GM21528 (cell line): ENCODE measurements around the gene ERC2.

ENCODE experiments used
- ATAC-seq: cut with Tn5 transposase; IDR thresholded peaks from one replicate; pipeline ENCODE4 v1.9.1; 2021; ENCODE audit warnings: mild to moderate bottlenecking, moderate library complexity; ENCODE audit not compliant: unreplicated experiment, low FRiP score

Gene ERC2

DNA sequence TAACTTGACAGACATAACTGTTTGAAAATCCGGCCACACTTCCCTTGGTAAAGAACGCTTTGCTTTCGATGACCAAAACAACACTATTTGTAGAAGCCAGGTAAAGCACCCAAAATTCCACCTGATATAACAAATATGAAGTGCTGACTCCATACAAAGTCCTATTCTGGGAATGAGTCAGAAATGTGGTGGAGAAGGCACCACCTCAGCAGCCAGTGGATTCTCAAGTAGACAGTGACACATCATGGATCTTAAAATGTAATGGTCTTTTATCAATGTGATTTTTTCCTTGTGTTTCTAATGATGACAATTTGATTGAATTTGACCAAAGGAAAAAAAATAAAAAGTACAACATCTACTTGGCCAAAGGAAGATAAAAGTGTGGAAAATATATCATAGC is 846.2 kb downstream of the ERC2 start:
- ATAC-seq = no peak

- ATAC-seq = no peak
Measured at GRCh38 chr3:55621648-55622047, 846.6 kb downstream of the ERC2 start.

GRCh38 chr3:55621026-55621422 is 847.2 kb downstream of the ERC2 start:
- no peak for ATAC-seq

DNA sequence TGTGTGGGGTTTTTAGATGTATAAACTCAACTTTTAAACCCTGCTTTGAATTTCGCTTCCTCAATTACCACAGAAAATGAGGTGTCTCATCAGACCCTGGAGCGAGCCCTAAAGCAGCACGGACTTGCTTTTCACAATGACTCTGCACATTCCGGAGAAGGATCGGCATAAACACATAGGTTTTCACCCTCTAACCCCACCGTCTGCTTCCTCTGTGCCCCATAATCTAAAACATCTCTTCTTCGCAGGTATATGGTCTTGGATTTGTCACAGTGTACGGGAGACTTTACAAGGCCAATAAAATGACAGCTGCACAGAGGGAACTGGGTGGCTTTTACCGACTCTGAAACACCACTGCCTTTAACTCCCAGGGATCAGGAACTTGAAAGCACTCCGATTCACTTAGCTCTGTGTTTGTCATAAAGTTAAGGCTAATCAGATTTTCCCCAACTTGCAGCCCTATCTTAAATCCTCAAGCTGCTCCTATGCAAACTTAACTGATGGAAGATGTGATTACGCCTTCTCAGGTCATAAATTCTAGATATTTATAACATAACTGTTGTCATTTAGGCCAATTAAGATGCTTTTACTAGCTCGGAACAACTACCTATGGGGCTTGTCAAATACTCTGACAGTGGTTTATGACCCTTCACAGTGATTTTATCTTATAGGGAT is 847.8 kb downstream of the ERC2 start:
- no peak for ATAC-seq

DNA sequence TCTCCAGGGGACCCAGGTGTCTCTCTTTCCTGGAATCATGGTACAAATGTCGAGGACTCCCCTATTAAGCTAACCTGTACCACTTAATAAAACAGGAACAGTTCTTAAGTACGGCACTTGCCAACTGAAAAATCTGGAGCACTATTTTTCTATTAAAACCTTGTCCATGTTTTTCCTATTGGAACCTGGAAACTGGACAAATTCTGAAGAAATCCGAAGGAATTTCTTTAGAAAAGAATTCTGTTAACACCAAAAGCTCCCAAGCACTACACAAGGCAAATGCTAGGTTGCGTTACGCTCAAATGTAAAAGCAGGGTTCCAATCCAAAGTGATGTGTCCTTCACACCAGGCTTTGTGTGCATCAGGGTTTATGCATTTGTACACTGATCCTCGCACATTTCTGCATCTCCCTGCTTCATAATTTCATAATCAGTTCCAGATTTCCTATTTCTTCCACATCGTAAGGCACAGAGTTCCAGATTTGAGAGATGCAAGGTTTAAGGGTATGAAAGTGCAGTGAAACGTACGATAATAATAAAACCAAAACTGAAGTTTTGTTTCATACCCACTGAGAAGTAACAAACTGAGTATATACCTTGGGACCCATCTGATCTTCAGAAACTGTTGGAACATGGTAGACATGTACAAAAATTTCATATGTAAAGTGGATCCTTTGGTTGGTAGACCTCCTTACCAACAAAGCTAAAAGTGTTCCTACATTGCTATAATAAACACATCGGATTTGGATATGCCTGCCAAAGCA is 849.0 kb downstream of the ERC2 start:
- no peak for ATAC-seq

DNA sequence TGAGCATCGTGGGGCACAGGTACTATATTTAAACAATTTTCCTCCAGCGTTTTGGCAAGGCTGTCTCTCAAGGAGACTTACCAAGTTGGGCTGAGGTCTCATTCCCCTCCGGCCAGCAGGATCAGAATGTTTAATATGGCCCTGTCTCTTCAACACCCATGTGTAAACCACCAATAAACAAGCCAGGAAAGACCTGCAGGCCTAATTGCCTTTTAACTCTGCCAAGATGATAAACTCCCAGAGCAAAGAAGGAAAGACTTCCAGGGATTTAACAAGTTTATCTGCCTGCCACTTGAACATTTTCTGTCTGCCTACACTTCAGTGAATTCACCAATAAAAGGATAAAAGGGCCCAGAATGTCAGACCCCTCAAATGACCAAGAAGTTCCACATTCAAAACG is 850.9 kb downstream of the ERC2 start:
- ATAC-seq = no peak

GRCh38 chr3:55616803-55617202 is 851.5 kb downstream of the ERC2 start:
- ATAC-seq = no peak

DNA sequence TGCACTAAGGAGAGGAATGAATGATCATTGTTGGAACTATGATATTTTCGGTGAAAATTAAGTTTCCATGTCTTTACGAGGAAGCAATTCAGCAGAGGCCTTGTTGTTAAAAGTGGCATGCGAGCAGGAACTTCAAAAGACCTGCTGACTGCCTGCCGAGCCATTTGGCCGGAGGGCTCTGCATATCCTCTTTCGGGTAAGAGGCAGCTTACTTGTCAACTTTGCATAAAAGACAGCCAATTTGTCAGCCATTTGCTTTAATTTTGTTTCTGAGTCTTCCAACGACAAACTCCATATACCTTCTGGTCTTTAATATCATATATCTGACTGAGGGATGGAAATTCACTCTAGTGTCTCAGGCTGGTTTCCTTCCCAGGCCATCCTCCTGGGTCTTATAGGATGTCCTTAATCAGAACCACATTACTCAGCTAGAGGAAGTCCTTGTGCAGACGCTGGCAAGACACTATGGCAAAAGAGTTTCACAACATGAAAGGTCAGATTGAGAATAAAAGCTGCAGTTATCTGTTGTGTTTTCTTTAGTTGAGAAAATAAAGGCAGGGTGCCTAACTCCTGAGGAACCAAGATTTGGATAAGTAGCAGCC is 852.5 kb downstream of the ERC2 start:
- ATAC-seq = no peak

DNA sequence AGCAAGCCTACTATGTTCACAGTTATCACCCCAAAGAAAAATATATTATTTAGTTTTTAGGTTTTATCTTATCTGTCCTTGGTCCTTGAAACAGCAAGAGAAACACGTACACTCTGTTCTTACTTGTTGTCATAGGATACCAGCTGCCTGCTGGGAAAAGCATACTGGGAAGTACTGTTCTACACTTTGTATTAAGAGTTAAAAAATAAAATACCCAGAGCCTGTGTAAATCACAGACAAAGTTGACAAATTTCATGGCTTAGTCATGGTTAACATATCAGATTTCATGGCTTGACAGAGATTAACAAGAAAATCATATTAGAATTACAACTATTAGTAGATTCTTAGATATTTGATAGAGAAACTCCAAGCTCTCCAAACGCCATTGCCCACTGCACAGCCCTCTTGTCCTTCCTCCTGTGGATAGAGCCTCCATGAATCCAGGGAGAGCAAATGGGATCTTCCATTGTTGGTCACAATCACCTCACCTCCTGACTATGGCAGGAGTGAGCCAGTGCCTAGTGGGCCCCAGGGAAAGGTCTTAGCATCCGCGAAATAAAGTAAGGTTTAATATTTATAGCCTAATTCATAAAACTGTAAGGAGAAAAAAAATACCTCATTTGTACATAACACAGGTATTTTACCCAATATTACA is 853.1 kb downstream of the ERC2 start:
- no peak for ATAC-seq

GRCh38 chr3:55611121-55611520 is 857.1 kb downstream of the ERC2 start:
- no peak for ATAC-seq

DNA sequence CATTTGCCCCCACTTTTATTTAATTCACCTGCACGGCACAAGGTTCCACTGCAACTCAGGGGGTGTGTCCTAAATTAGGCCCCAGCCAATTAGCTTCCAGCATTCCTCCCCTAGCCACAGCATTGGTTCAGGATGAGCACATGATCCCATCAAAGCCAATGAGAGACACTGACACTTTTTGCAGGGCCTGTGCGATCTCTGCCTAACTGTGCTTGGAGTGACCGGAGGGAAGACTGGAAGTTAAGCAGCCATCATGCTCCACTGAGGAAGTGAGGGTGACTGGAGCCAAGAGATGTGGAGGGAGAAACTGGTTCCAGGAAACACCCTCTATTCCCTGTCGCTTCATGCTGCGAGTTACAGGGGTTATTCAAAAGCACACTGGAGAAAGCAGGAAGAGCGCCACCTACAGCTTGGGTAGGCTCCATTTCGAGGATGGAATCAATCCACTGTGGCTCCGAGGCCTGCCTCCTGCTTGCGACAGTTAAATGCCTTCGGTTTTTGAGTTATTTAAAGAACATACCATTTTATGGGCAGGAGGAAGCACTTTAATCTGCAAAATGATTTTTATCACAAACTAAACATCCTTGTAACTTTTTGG is 858.9 kb downstream of the ERC2 start:
- ATAC-seq = no peak

DNA sequence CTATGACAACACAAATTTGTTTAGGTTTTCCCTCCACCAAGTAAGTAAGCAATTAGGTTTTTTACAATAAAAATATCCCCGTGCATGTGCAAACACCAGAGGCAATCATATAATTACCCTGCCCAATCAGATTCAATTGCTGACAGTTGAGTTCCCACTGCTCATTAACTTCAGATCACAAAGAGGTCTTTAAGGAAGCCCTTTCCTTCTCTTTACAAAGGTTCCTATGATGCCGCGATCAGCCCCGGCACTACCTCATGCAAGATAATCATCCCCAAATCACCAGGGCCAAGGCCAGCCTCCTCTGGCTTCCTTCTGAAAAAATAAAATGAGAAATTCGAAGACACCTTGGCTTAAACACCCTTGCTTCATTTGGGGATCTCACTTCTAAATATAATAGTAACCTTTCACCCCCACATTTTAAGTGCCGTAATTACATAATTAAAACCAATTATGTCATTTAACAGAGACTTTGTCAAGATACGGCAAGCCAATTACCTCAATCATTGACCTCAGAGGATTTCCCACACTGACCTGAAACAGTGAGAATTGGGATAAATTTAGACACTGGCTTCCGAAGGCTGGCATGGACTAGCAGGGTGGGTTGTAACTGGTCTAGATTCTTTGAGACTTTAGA is 859.8 kb downstream of the ERC2 start:
- ATAC-seq = no peak

DNA sequence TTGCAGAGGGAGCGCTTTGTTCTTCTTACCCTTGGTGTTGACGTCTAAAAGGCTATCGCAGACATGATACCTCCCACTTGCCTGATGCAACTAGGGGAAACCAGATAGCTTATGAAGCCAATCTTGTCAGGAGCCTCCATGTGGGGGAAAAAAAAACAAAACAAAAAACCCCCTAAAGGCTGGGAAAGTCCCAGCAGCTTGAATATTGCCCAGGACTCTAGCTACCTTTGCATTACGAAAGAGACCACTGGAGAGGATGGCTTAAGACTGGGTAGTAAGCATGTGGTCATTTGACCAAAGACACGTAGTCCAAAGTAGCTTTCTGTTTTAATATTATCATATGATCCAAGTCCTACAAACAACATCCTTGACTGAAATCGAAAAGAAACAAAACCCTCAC is 860.4 kb downstream of the ERC2 start:
- ATAC-seq = no peak

- no peak for ATAC-seq
Measured at GRCh38 chr3:55607175-55607574, 861.1 kb downstream of the ERC2 start.

DNA sequence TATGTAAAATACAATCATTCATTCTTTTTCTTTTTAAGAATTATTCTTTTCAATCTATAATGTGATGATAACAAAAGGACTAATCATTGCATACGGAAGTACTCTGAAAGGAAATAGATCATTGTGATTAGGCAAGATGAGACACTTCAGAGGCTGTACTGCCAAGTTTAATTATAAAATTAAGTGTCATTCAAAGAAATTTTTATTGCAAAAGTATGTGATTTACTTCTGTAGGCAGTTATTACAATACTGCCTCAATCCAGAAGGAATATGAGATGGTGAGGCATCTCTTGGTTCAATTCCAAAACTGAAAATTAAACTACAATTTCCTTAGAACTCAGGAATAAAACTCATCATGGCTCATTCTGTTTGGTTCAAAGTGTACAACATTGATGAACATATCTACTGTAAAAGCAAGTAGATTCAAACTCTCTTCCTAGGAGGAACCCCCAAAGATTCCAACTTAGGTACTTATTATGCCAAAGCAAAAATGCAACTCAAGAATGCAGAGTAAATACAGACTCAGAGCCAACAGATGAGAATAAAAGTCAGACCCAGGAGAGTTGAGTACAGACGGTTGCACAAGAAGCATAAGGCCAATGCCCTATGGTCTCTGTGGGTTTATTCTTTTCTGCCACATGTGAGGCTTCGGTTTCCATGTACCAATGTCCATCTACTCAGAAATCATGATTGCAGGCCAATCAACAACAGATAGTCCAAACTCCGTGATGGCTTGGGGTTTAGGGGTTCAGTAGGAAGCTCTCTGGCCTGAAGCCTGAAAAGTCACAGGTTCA is 862.6 kb downstream of the ERC2 start:
- no peak for ATAC-seq

- ATAC-seq = no peak
Measured at GRCh38 chr3:55604846-55605245, 863.4 kb downstream of the ERC2 start.

- no peak for ATAC-seq
Measured at GRCh38 chr3:55604402-55604801, 863.9 kb downstream of the ERC2 start.

GRCh38 chr3:55601366-55602080 is 866.7 kb downstream of the ERC2 start:
- ATAC-seq = no peak

- ATAC-seq = no peak
Measured at GRCh38 chr3:55598224-55598623, 870.0 kb downstream of the ERC2 start.
